Endothelial cell of umbilical vein (primary cell): ENCODE measurements around the gene PCDH9. TPM values are rescaled to one million over a fixed set of nuclear protein-coding genes. Genes with fewer than 3 reads are reported as not detected.

Experiments
- BruUV-seq: library from RNA; stranded (reverse); fragments of 400-500 nt; replicated peaks from 2 replicates; lab custom pipeline; 2021; lab: Mats Ljungman, UMichigan
- CTCF ChIA-PET: fragments of 300-600, 350-600 bp; sonication (Branson Sonifier 250); formaldehyde crosslinking; loops from one replicate; lab custom pipeline; 2021; ENCODE audit warnings: antibody characterized with exemption, inconsistent platforms; lab: Charles Lee
- POLR2A ChIA-PET: fragments of 300-600, 350-600 bp; sonication (Branson Sonifier 250); formaldehyde crosslinking; loops from one replicate; lab custom pipeline; 2021; ENCODE audit warnings: antibody characterized with exemption, inconsistent platforms; lab: Charles Lee
- DNase-seq: peaks from one replicate; pipeline ENCODE4 v3.0.0-alpha.2; 2011; ENCODE audit warnings: low read depth, low spot score
- FAIRE-seq: peaks from 2 replicates; lab custom pipeline; 2011; peaks lifted over from hg19 to GRCh38; lab: Jason Lieb, UNC
- H2AFZ ChIP-seq: 2 replicates; pipeline ENCODE4 v1.6.0; 2012; ENCODE audit warnings: low read depth, low read length, control low read depth, inconsistent platforms
- H3K27ac ChIP-seq: 2 replicates; pipeline ENCODE4 v1.5.1; 2011; ENCODE audit warnings: low read depth, mild to moderate bottlenecking, control low read depth, low read length, moderate library complexity; ENCODE audit not compliant: insufficient read depth
- H3K27me3 ChIP-seq, 2 experiments: 2 replicates each; pipeline versions ENCODE4 v1.6.0 to v1.6.1; 2011; ENCODE audit warnings: low read length in 2 of 2, mixed read lengths in 1 of 2; ENCODE audit not compliant: control insufficient read depth in 2 of 2, insufficient read depth in 2 of 2
- H3K36me3 ChIP-seq, 2 experiments: 2 replicates in 1 of 2; 3 replicates in 1 of 2; pipeline ENCODE4 v1.5.1; 2011; ENCODE audit warnings: low read length in 2 of 2, mild to moderate bottlenecking in 1 of 2, moderate library complexity in 1 of 2; ENCODE audit not compliant: control insufficient read depth in 2 of 2, insufficient read depth in 2 of 2; ENCODE audit errors: extremely low read depth in 1 of 2
- H3K4me1 ChIP-seq: 3 replicates; pipeline ENCODE4 v1.5.1; 2011; ENCODE audit warnings: mild to moderate bottlenecking, low read length; ENCODE audit not compliant: control insufficient read depth, insufficient read depth; ENCODE audit errors: extremely low read depth
- H3K4me2 ChIP-seq: 2 replicates; pipeline ENCODE4 v1.6.1; 2011; ENCODE audit warnings: low read length, control low read depth, mixed read lengths; ENCODE audit not compliant: insufficient read depth
- H3K4me3 ChIP-seq, 3 experiments: fragments of 200-600 bp in 1 of 3; sonication (generic), shearing (Covaris generic) in 1 of 3; replicated peaks in 1 of 3; 2 replicates each; pipeline ENCODE4 v1.5.1; 2011 to 2016; ENCODE audit warnings: control low read depth in 3 of 3, low read length in 3 of 3, mild to moderate bottlenecking in 2 of 3, inconsistent platforms in 1 of 3, low read depth in 1 of 3, moderate library complexity in 1 of 3; ENCODE audit not compliant: insufficient read depth in 1 of 3
- H3K79me2 ChIP-seq: 2 replicates; pipeline ENCODE4 v1.6.0; 2012; ENCODE audit warnings: low read length, inconsistent platforms; ENCODE audit not compliant: control insufficient read depth, insufficient read depth
- H3K9ac ChIP-seq: replicated peaks from 2 replicates; pipeline ENCODE3; 2011; ENCODE audit warnings: low read length, control low read depth; ENCODE audit not compliant: insufficient read depth; ENCODE audit errors: extremely low read depth
- H3K9me1 ChIP-seq: replicated peaks from 3 replicates; pipeline ENCODE4 v1.6.0; 2011; ENCODE audit warnings: mild to moderate bottlenecking, low read length; ENCODE audit not compliant: control insufficient read depth, insufficient read depth; ENCODE audit errors: extremely low read depth
- H3K9me3 ChIP-seq: replicated peaks from 2 replicates; pipeline ENCODE4 v1.5.1; 2012; ENCODE audit warnings: low read length, inconsistent platforms; ENCODE audit not compliant: control insufficient read depth, insufficient read depth
- H4K20me1 ChIP-seq: replicated peaks from 2 replicates; pipeline ENCODE3; 2011; ENCODE audit warnings: mild to moderate bottlenecking, low read length; ENCODE audit not compliant: control insufficient read depth, insufficient read depth; ENCODE audit errors: extremely low read depth
- CTCF ChIP-seq, 2 donors: IDR thresholded peaks; 1 replicate in 1 of 2; 2 replicates in 1 of 2; pipeline ENCODE4 v1.5.1; 2011; ENCODE audit warnings: low read length in 2 of 2, mild to moderate bottlenecking in 2 of 2, moderate library complexity in 2 of 2, control low read depth in 1 of 2, inconsistent platforms in 1 of 2, low read depth in 1 of 2; ENCODE audit not compliant: insufficient read depth in 1 of 2; ENCODE audit errors: extremely low read depth in 1 of 2
- EZH2 ChIP-seq: IDR thresholded peaks from 2 replicates; pipeline ENCODE4 v1.6.1; 2012; ENCODE audit warnings: borderline replicate concordance, low read depth, mild to moderate bottlenecking, moderate library complexity, low read length, inconsistent platforms; ENCODE audit not compliant: severe bottlenecking
- FOS ChIP-seq: IDR thresholded peaks from 2 replicates; pipeline ENCODE4 v1.6.1; 2011; ENCODE audit warnings: mild to moderate bottlenecking, low read length, moderate library complexity, borderline replicate concordance; ENCODE audit not compliant: insufficient read depth
- JUN ChIP-seq: IDR thresholded peaks from 2 replicates; pipeline ENCODE4 v1.6.1; 2011; ENCODE audit warnings: borderline replicate concordance, low read depth; ENCODE audit not compliant: insufficient read length, insufficient read depth
- MAX ChIP-seq: IDR thresholded peaks from 2 replicates; pipeline ENCODE4 v1.6.1; 2011; ENCODE audit not compliant: insufficient read depth, insufficient read length
- POLR2A ChIP-seq: IDR thresholded peaks from 2 replicates; pipeline ENCODE4 v1.6.1; 2012; ENCODE audit warnings: low read depth, mild to moderate bottlenecking, control low read depth, low read length
- POLR2AphosphoS5 ChIP-seq: IDR thresholded peaks from 2 replicates; pipeline ENCODE4 v1.6.1; 2012; ENCODE audit warnings: low read depth, mild to moderate bottlenecking, control low read depth, low read length, moderate library complexity; ENCODE audit not compliant: insufficient read depth
- dilution Hi-C: fragments of 300-500 bp; cut with MboI; formaldehyde crosslinking; loops from one replicate; pipeline ENCODE4 v1.15.0; 2019; ENCODE audit warnings: low sequenced_read_pairs; ENCODE audit not compliant: extremely low pct_ligation_motif_present
- intact Hi-C: fragments of 100-400 bp; cut with micrococcal nuclease; formaldehyde crosslinking; loops from one replicate; pipeline ENCODE4 v1.10.0; 2022
- polyA plus RNA-seq, 4 experiments: library from polyadenylated mRNA; depleted of rRNA in 3 of 4; stranded (reverse) in 3 of 4; unstranded in 1 of 4; fragments of >200 nt; gene quantifications; 2 replicates each; pipeline versions ENCODE4 v1.2.1 to v1.2.3, GENCODE V29; 2011 to 2012; ENCODE audit warnings: missing spikeins in 1 of 4
- total RNA-seq: library from RNA; stranded (reverse); gene quantifications from 2 replicates; pipeline ENCODE4 v1.2.3, GENCODE V29; 2021

The PCDH9 gene
- total and polyA plus RNA-seq, 2 donors (not counting 3 experiments of a cell fraction or from before 2014, with no cell fraction given) = 1.1 to 5.2 TPM

- no peaks in the 10 kb centered on the region for H4K20me1 ChIP-seq
- no peaks in the 10 kb centered on the region for H3K9me3 ChIP-seq
- H3K9me1 ChIP-seq = no peaks in the 10 kb centered on the region
- ChIA-PET CTCF (no interaction called here), POLR2A (no interaction called here)
- TF ChIP-seq EZH2 (no peak), JUN (no peak), POLR2AphosphoS5 (no peak)
- no peak overlapping the region for H3K4me2 ChIP-seq
- no peaks in the 10 kb centered on the region for H3K36me3 ChIP-seq
- H3K4me1 ChIP-seq = no peaks in the 10 kb centered on the region
- H3K27ac ChIP-seq = no peak overlapping the region
- no peak overlapping the region for H2AFZ ChIP-seq
- dilution Hi-C loops (no loop called here), intact Hi-C loops (no loop called here)
- no peak for DNase-seq
- H3K79me2 ChIP-seq = no peaks in the 10 kb centered on the region
- no peak for FAIRE-seq
- H3K9ac ChIP-seq = no peak overlapping the region
- no peaks in the 10 kb centered on the region for H3K27me3 ChIP-seq
- BruUV-seq = no TSS peak
- H3K4me3 ChIP-seq = no peak overlapping the region
Observed at GRCh38 chr13:67094952-67095351, 135.2 kb downstream of the PCDH9 start.

- H3K36me3 ChIP-seq = no peaks in the 10 kb centered on the region
Observed at GRCh38 chr13:67094078-67094477, 136.1 kb downstream of the PCDH9 start.

More at GRCh38 chr13:67094078-67094477, 136.1 kb downstream of the PCDH9 start:
- Histone ChIP-seq H3K4me2 (no peak overlapping the region), H3K4me1 (no peaks in the 10 kb centered on the region), H3K9me3 (no peaks in the 10 kb centered on the region), H3K9me1 (no peaks in the 10 kb centered on the region), H3K9ac (no peak overlapping the region), H3K27me3 (no peaks in the 10 kb centered on the region), H2AFZ (no peak overlapping the region), H4K20me1 (no peaks in the 10 kb centered on the region), H3K4me3 (no peak overlapping the region), H3K79me2 (no peaks in the 10 kb centered on the region), H3K27ac (no peak overlapping the region)
- BruUV-seq = no TSS peak
- dilution Hi-C loops = no loop called here
- POLR2A ChIA-PET = no interaction called here
- DNase-seq (no peak), FAIRE-seq (no peak)
- no peak for TF ChIP-seq POLR2A
- no peak for TF ChIP-seq MAX
- TF ChIP-seq POLR2AphosphoS5 = no peak
- TF ChIP-seq FOS = no peak
- TF ChIP-seq CTCF (IDR thresholded peaks at IDR 0.05; ENCODE audit: extremely low read depth in 1 of 2, insufficient read depth in 1 of 2, low read depth in 1 of 2, low read length in 2 of 2) = no peak
- CTCF ChIA-PET = no interaction called here
- intact Hi-C loops = no loop called here
